GM12872 (cell line): Measurements from ENCODE around the gene RGP1.

ENCODE experiments used
- TF ChIP-seq, protein P1 (sequence below): IDR thresholded peaks from 3 replicates; pipeline ENCODE4 v1.5.1; 2011; ENCODE audit warnings: low read depth, mild to moderate bottlenecking, low read length, moderate library complexity; ENCODE audit not compliant: insufficient read depth

The RGP1 gene

DNA sequence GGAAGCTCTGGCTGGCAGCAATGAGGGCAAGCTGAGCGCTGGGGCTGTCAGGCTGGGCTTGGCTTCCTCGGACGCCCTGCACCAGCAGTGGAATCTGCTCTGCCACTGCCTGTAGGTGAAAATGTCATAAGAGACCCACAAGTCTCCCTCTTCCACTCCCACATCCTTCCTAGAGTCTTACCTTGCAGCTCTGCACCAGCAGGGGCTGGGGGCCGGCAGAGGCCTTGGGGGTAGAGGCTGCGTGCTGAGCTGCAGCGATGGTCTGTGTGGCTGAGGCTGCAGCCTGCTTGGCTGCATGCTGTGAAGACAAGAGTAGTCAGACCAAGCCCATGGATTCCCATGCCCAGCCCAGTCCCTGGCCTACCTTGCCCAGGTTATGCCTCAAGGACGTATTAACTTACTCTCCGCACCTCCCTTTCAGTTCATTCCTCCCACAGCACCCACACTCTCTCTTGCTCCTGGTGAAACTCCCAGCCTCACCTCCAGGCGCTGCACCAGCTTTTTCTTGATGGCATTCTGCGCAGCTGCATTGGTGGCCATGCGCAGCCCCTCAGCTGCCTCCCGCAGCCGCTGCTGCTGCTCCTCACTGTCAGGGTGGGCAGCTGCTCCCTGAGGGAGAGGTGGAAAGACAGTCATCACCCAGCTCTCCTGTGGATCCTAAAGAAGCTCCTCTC is 34.4 kb upstream of the RGP1 start:
- TF ChIP-seq, protein P1, sequence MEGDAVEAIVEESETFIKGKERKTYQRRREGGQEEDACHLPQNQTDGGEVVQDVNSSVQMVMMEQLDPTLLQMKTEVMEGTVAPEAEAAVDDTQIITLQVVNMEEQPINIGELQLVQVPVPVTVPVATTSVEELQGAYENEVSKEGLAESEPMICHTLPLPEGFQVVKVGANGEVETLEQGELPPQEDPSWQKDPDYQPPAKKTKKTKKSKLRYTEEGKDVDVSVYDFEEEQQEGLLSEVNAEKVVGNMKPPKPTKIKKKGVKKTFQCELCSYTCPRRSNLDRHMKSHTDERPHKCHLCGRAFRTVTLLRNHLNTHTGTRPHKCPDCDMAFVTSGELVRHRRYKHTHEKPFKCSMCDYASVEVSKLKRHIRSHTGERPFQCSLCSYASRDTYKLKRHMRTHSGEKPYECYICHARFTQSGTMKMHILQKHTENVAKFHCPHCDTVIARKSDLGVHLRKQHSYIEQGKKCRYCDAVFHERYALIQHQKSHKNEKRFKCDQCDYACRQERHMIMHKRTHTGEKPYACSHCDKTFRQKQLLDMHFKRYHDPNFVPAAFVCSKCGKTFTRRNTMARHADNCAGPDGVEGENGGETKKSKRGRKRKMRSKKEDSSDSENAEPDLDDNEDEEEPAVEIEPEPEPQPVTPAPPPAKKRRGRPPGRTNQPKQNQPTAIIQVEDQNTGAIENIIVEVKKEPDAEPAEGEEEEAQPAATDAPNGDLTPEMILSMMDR = no peak

DNA sequence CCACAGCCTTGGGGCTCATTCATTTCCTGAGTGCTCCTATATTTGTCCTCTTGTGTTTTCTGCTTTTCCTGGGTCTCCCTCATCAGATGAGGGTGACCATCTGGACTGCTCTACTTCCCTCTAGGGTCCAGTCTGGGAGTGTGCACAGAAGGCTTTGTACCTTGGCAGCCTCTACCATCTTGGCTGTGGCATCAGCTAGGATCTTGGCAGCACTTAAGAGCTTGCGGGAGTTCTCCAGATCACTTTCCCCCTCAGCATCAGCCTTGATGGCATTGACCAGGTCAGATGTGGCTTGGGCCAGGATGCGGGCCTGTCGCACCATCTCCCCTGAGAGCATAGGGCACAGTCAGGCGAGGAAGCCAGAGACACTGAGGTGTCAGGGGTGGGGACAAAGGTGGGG is 32.9 kb upstream of the RGP1 start:
- TF ChIP-seq, protein P1 = no peak

DNA sequence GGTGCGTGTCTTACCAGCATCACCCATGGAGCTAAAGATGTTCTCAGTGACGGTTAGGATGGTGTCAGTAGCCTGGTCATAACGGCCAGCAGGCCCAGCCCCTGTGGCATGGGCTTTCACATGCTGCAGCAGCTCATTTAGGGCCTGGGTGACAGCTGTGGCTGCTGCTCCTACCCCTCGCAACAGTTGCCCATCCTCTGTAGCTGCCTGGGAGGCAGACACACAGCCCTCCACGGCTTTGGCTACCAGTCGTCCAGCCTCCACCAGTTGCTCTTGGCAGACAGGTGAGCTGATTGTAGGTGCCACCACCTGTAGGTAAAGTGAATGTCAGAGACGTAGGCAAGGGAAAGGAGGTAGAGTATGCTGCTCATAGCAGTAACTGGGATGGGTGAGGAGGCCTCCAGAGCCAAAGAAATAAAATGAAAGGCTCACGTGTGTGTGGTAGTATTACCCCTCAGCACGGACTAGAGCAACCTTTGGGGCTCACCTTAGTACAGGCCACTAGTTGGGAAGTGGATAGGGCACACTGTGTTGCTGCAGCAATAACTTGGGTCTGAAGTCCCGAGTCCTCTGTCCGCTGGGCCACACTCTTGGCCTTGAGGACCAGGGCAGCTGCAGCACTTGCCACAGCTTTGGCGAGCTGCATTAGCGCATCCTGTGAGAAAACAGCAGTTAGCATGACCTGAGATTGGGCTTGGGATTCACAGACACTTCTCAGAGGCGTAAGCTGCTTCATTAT is 31.8 kb upstream of the RGP1 start:
- TF ChIP-seq, protein P1 = no peak

DNA sequence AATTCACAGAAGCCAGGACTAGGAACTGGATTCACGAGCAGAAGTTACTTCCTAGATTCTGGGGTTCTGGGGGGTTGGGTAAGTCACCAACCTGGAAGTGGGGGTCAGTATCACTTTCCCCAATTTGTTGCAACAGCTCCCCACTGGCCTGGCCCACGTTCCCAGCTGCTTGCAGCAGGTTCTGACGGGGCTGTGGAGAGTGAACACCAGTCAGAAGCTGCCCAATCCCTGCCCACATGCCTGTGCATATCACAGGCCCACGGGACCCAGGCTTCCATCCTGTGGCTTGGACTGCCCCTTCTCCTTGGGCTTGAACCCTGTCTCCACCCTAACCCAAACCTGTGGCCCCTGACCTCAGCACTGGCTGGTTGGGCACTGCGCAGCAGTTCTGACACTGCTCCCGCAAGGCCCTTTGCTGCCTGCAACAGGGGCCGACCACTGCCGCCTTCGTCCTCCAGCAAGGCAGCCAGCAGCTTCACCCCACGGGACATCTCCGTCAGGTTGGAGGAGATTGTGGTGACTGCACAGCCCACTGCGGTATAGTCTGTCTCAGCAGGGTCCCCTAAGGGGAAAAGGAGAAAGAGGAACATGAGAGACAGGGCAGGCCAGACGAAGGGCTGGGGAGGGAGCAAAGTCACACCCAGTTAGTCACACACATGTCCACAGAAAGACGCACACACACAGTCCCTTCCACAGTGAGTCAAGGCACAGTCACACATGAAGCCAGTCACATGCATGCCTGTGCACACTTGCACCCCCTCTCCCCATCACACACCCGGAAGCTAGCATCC is 30.2 kb upstream of the RGP1 start:
- TF ChIP-seq, protein P1 = no peak

DNA sequence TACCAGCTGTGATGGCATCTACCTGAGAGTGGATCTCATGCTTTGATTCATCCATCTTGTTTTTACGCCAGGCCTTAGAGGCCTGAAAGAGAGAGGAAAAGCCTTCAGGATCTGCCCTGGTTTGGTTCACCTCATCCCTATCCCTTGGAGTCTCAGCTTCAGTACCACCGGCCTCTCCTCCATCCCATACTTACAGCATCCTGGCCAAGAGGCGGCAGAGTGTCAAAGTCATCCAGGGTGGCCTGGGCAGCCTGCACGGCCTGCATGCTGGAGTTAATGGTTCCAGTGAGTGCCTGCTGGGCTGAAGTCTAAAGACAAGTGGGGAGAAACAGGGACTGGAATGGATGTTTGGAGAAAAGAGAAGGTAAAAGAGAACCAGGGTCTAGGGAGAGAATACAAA is 29.5 kb upstream of the RGP1 start:
- TF ChIP-seq, protein P1 = no peak

DNA sequence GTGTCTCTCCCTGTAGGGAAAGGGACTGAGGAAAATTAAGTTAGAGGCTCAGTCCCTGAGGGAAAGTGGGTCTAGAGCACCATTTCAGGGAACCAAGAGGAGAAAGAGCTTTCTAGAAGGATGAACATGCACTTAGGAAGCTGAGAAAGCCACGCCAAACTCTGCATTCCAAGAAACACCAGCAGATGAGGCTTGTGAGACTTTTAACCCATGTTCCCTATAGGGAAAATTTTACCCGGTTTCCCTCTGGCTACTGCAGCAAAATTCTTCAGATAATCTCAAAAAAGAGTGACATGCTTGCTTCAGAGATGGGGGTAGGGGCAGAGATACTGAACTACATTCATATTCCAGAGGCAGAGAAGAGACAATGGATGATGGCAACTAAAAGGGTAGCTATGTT is 25.7 kb upstream of the RGP1 start:
- TF ChIP-seq, protein P1 = no peak

DNA sequence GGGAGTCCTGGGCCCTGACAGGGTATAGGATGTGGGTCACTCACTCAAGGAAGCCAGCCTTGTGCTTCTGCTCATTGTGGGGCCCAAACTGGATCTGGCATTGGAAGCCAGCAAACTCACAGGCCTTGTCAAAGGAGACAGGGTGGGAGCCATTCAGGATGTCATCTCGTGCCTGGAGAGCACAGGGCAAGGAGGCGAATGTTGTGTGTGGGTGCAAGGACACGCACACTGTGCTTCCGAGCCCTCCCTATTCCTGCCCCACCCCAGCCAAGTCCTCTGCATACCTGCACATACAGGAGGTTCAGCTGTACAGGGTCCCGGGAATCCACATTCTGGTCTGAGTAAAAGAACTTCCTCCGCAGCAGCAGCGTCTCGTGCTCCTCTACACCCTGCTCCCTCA is 25.2 kb upstream of the RGP1 start:
- TF ChIP-seq, protein P1 = no peak
